SK-N-SH treated with all-trans-retinoic acid at 6 μM for 48 hours (cell line): ENCODE results near the gene CCDC69.

ENCODE experiments used
- ATAC-seq: fragments of 200-7000 bp; cut with Tn5 transposase; 3 replicates; pipeline ENCODE4 v1.9.1; 2020; ENCODE audit warnings: mild to moderate bottlenecking, moderate library complexity
- ARNTL ChIP-seq: fragments of 450-650 bp; formaldehyde crosslinking; IDR thresholded peaks from 2 replicates; pipeline ENCODE4 v1.5.0; 2020; ENCODE audit warnings: low read depth, mild to moderate bottlenecking, moderate library complexity, borderline replicate concordance
- BACH2 ChIP-seq: fragments of 250-450 bp; sonication (Bioruptor Pico); IDR thresholded peaks from 2 replicates; pipeline ENCODE4 v1.9.0; 2021; ENCODE audit warnings: mild to moderate bottlenecking, borderline replicate concordance
- CSDC2 ChIP-seq: fragments of 250-450 bp; sonication (Bioruptor Pico); IDR thresholded peaks from 2 replicates; pipeline ENCODE4 v1.5.0; 2020; ENCODE audit warnings: mild to moderate bottlenecking, moderate library complexity
- GLIS3 ChIP-seq: fragments of 250-450 bp; sonication (Bioruptor Pico); IDR thresholded peaks from 2 replicates; pipeline ENCODE4 v1.5.0; 2020; ENCODE audit warnings: mild to moderate bottlenecking, moderate library complexity
- ISL1 ChIP-seq: fragments of 250-450 bp; sonication (Bioruptor Pico); IDR thresholded peaks from 2 replicates; pipeline ENCODE4 v2.1.2; 2022; ENCODE audit warnings: mild to moderate bottlenecking, moderate library complexity
- OSR1 ChIP-seq: fragments of 250-450 bp; sonication (Bioruptor Pico); IDR thresholded peaks from 2 replicates; pipeline ENCODE4 v1.8.0; 2022; ENCODE audit warnings: moderate library complexity, mild to moderate bottlenecking, inconsistent platforms
- PATZ1 ChIP-seq: fragments of 250-450 bp; sonication (Bioruptor Pico); IDR thresholded peaks from 2 replicates; pipeline ENCODE4 v1.8.0; 2020; ENCODE audit warnings: mild to moderate bottlenecking, moderate library complexity, borderline replicate concordance
- PPARA ChIP-seq: fragments of 250-450 bp; sonication (Bioruptor Pico); IDR thresholded peaks from 2 replicates; pipeline ENCODE4 v1.5.0; 2020; ENCODE audit warnings: mild to moderate bottlenecking, borderline replicate concordance
- RARB ChIP-seq: fragments of 250-450 bp; sonication (Bioruptor Pico); IDR thresholded peaks from 2 replicates; pipeline ENCODE4 v1.8.0; 2021; ENCODE audit warnings: mild to moderate bottlenecking, moderate library complexity
- SNAI2 ChIP-seq: fragments of 250-450 bp; sonication (Bioruptor Pico); IDR thresholded peaks from 2 replicates; pipeline ENCODE4 v1.5.0; 2020; ENCODE audit warnings: mild to moderate bottlenecking, moderate library complexity
- TCF4 ChIP-seq: fragments of 250-450 bp; sonication (Bioruptor Pico); IDR thresholded peaks from 2 replicates; pipeline ENCODE4 v1.8.0; 2021; ENCODE audit warnings: mild to moderate bottlenecking, moderate library complexity, borderline replicate concordance
- TOX ChIP-seq: fragments of 250-450 bp; sonication (Bioruptor Pico); IDR thresholded peaks from 2 replicates; pipeline ENCODE4 v1.8.0; 2021; ENCODE audit warnings: mild to moderate bottlenecking, moderate library complexity, borderline replicate concordance
- ZC3H10 ChIP-seq: fragments of 250-450 bp; sonication (Bioruptor Pico); IDR thresholded peaks from 2 replicates; pipeline ENCODE4 v1.5.1; 2021; ENCODE audit warnings: mild to moderate bottlenecking, moderate library complexity
- ZFP3 ChIP-seq: fragments of 250-450 bp; sonication (Bioruptor Pico); IDR thresholded peaks from 2 replicates; pipeline ENCODE4 v1.5.0; 2020; ENCODE audit warnings: mild to moderate bottlenecking, moderate library complexity
- ZFP30 ChIP-seq: fragments of 450-650 bp; formaldehyde crosslinking; IDR thresholded peaks from 2 replicates; pipeline ENCODE4 v1.5.0; 2022; ENCODE audit warnings: mild to moderate bottlenecking, moderate library complexity
- ZNF565 ChIP-seq: fragments of 450-650 bp; formaldehyde crosslinking; conservative IDR thresholded peaks from 2 replicates; pipeline ENCODE4 v1.5.0; 2020; ENCODE audit warnings: low read depth, mild to moderate bottlenecking, moderate library complexity
- ZNF70 ChIP-seq: fragments of 450-650 bp; formaldehyde crosslinking; IDR thresholded peaks from 2 replicates; pipeline ENCODE4 v1.5.0; 2020; ENCODE audit warnings: mild to moderate bottlenecking, moderate library complexity
- ZNF8 ChIP-seq: fragments of 450-650 bp; formaldehyde crosslinking; IDR thresholded peaks from 2 replicates; pipeline ENCODE4 v1.5.0; 2020; ENCODE audit warnings: mild to moderate bottlenecking, moderate library complexity
- TF ChIP-seq, protein P1 (sequence below): fragments of 250-450 bp; sonication (Bioruptor Pico); IDR thresholded peaks from 2 replicates; pipeline ENCODE4 v1.5.0; 2020; ENCODE audit warnings: mild to moderate bottlenecking, moderate library complexity
- TF ChIP-seq, protein P2 (sequence below): fragments of 250-450 bp; sonication (Bioruptor Pico); IDR thresholded peaks from 2 replicates; pipeline ENCODE4 v1.5.1; 2020; ENCODE audit warnings: low read depth, mild to moderate bottlenecking, moderate library complexity
- TF ChIP-seq, protein P3 (sequence below): fragments of 250-450 bp; sonication (Bioruptor Pico); IDR thresholded peaks from 2 replicates; pipeline ENCODE4 v1.8.0; 2021; ENCODE audit warnings: low read depth, mild to moderate bottlenecking, moderate library complexity, borderline replicate concordance

CCDC69 gene

DNA sequence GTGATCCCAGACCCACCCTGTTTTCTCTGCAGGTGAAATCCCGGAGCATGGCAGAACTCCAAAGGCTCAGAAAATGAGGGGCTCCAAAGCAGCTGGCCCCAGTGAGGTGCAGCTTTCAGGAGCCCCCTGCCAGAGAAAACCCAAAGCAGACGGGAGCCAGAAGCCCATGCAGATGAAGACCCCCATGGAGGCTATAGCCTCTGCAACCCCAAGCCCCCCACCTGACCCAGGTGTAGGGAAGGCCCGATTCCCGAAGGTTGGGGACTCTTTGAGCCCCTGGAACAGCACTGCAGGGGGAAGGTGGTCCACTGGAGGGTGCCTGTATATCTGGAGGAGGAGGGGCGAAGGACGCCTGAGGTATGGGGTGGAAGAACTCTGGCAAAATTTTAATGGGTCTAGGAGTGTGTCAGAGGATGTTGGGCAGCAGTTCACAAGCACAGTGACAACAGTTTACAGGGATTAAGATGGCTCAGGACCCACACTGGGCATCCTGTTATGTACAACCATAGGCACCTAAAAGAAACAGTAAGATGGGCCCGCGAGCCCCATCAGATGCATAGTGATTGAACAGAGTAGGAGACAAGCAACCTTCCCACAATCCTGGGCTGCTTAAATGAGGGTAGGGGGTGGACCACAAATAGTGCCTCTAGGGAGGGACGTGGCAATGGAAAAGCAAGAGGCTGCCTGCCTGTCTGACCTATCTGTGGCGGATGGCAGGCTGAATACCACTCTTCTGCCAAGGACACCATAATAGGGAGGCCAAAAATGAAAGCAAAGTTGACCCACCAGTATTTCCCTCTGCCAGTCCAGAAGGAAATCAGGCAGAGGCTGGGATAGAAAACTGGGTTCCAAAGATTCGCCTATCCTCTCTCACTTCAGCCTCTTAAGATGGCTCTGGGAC is 49.9 kb downstream of the CCDC69 start:
- TF ChIP-seq ARNTL (CRISPR knock-in tag): no peak
- TF ChIP-seq ZFP3 (CRISPR knock-in tag): no peak
- TF ChIP-seq, protein P1, sequence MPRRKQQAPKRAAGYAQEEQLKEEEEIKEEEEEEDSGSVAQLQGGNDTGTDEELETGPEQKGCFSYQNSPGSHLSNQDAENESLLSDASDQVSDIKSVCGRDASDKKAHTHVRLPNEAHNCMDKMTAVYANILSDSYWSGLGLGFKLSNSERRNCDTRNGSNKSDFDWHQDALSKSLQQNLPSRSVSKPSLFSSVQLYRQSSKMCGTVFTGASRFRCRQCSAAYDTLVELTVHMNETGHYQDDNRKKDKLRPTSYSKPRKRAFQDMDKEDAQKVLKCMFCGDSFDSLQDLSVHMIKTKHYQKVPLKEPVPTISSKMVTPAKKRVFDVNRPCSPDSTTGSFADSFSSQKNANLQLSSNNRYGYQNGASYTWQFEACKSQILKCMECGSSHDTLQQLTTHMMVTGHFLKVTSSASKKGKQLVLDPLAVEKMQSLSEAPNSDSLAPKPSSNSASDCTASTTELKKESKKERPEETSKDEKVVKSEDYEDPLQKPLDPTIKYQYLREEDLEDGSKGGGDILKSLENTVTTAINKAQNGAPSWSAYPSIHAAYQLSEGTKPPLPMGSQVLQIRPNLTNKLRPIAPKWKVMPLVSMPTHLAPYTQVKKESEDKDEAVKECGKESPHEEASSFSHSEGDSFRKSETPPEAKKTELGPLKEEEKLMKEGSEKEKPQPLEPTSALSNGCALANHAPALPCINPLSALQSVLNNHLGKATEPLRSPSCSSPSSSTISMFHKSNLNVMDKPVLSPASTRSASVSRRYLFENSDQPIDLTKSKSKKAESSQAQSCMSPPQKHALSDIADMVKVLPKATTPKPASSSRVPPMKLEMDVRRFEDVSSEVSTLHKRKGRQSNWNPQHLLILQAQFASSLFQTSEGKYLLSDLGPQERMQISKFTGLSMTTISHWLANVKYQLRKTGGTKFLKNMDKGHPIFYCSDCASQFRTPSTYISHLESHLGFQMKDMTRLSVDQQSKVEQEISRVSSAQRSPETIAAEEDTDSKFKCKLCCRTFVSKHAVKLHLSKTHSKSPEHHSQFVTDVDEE (CRISPR knock-in tag): no peak
- TF ChIP-seq, protein P2, sequence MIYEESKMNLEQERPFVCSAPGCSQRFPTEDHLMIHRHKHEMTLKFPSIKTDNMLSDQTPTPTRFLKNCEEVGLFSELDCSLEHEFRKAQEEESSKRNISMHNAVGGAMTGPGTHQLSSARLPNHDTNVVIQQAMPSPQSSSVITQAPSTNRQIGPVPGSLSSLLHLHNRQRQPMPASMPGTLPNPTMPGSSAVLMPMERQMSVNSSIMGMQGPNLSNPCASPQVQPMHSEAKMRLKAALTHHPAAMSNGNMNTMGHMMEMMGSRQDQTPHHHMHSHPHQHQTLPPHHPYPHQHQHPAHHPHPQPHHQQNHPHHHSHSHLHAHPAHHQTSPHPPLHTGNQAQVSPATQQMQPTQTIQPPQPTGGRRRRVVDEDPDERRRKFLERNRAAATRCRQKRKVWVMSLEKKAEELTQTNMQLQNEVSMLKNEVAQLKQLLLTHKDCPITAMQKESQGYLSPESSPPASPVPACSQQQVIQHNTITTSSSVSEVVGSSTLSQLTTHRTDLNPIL (CRISPR knock-in tag): no peak
- TF ChIP-seq ZNF70 (CRISPR knock-in tag): no peak
- TF ChIP-seq ZNF565: no peak
- TF ChIP-seq BACH2 (CRISPR knock-in tag): no peak
- TF ChIP-seq TOX (CRISPR knock-in tag): no peak
- no peak for TF ChIP-seq SNAI2 (CRISPR knock-in tag)
- TF ChIP-seq ZC3H10: no peak
- no peak for TF ChIP-seq GLIS3 (CRISPR knock-in tag)
- TF ChIP-seq ZNF8: no peak
- no peak for TF ChIP-seq CSDC2 (CRISPR knock-in tag)
- no peak for TF ChIP-seq ISL1 (CRISPR knock-in tag)
- no peak for TF ChIP-seq ZFP30
- TF ChIP-seq OSR1: no peak
- no peak for TF ChIP-seq TCF4 (CRISPR knock-in tag)
- TF ChIP-seq PATZ1 (CRISPR knock-in tag): no peak
- no peak for TF ChIP-seq RARB
- TF ChIP-seq, all 23 proteins: peak for 0
- no peak; the same call in 2 of the 3 replicates for ATAC-seq

- ATAC-seq: no peak
- TF ChIP-seq ZNF70 (CRISPR knock-in tag) (no peak), CSDC2 (CRISPR knock-in tag) (no peak), BACH2 (CRISPR knock-in tag) (no peak), TCF4 (CRISPR knock-in tag) (no peak)
Observed at GRCh38 chr5:151171529-151171928, 52.4 kb downstream of the CCDC69 start.

DNA sequence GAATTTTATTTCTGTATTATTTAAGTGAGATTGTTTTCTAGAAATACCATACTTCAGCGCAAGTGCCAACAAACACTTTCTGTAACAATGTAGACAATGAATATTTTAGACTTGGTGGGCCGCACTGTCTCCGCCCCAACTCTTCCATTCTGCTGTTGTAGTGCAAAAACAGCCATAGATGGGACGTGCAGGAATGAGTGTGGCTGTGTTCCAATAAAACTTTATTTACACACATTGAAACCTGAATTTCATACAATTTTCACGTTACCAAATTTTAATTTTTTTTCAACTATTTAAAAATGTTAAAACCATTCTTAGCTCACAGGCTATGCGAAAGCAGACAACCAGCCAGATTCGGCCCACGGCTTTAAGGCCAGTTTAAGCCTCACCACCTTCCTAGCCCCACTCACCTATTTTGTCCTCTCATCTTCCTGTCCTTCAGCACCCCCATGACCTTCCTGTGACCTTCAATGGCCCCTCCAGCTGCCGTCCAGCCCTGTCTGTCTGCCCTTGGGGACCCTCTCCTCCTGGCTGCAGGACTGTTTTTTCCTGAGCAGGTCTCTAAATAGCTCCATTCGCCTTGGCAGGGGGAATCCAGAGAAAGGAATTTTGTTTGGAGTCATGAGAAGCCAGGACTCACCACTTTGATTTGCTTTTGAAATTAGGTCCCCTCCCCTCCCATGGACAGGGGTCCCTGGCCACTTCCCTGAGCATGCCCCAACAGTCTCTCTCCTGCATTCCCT is 55.1 kb downstream of the CCDC69 start:
- TF ChIP-seq OSR1 (no peak), BACH2 (CRISPR knock-in tag) (no peak), PPARA (CRISPR knock-in tag) (no peak)
- TF ChIP-seq, protein P1 (CRISPR knock-in tag): no peak
- TF ChIP-seq, protein P3, sequence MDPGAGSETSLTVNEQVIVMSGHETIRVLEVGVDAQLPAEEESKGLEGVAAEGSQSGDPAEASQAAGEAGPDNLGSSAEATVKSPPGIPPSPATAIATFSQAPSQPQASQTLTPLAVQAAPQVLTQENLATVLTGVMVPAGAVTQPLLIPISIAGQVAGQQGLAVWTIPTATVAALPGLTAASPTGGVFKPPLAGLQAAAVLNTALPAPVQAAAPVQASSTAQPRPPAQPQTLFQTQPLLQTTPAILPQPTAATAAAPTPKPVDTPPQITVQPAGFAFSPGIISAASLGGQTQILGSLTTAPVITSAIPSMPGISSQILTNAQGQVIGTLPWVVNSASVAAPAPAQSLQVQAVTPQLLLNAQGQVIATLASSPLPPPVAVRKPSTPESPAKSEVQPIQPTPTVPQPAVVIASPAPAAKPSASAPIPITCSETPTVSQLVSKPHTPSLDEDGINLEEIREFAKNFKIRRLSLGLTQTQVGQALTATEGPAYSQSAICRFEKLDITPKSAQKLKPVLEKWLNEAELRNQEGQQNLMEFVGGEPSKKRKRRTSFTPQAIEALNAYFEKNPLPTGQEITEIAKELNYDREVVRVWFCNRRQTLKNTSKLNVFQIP: no peak
- ATAC-seq: no peak
